Measurements from ENCODE around the gene MACROD2. TPM values are rescaled to one million over a fixed set of nuclear protein-coding genes. Genes with fewer than 3 reads are reported as not detected.

The MACROD2 gene
- polyA plus RNA-seq, 1 donor from 2014 or later, result 23.2 TPM

GRCh38 chr20:15836634-15837033 is 1841.3 kb downstream of the MACROD2 start:
- H3K4me3 ChIP-seq (ENCODE audit: low read length), result no peak overlapping the region
- no peaks in the 10 kb centered on the region for H3K36me3 ChIP-seq (ENCODE audit: insufficient read depth, low read length)
- H3K9me2 ChIP-seq (ENCODE audit: insufficient read depth, low read length), result no peaks in the 10 kb centered on the region
- H3K27me3 ChIP-seq (ENCODE audit: insufficient read depth, low read depth, low read length), result no peaks in the 10 kb centered on the region
- H3K9me3 ChIP-seq (ENCODE audit: low read length), result no peaks in the 10 kb centered on the region
- no peaks in the 10 kb centered on the region for H4K20me1 ChIP-seq (ENCODE audit: insufficient read depth)
- H3K4me2 ChIP-seq (ENCODE audit: low read length), result no peak overlapping the region
- no peak overlapping the region for H2AFZ ChIP-seq (ENCODE audit: low read depth, low read length)
- H3K27ac ChIP-seq (ENCODE audit: low read length), result no peak overlapping the region
- no peaks in the 10 kb centered on the region for H3K79me2 ChIP-seq (replicated peaks; ENCODE audit: insufficient read depth, low read length)
- H3F3A ChIP-seq (ENCODE audit: insufficient read depth, low read length, poor library complexity, severe bottlenecking), result no peaks in the 10 kb centered on the region
- H3K9ac ChIP-seq (ENCODE audit: low read length), result no peak overlapping the region
- TF ChIP-seq SMC3 (conservative IDR thresholded peaks at IDR 0.05; ENCODE audit: poor library complexity) (no peak), MXI1 (conservative IDR thresholded peaks at IDR 0.05; ENCODE audit: poor library complexity, severe bottlenecking) (no peak), EZH2 (IDR thresholded peaks at IDR 0.05; ENCODE audit: borderline replicate concordance, insufficient read depth, low read length, poor library complexity, severe bottlenecking) (no peak), RAD21 (conservative IDR thresholded peaks at IDR 0.05) (no peak), POLR2AphosphoS5 (IDR thresholded peaks at IDR 0.05) (no peak), EP300 (conservative IDR thresholded peaks at IDR 0.05; ENCODE audit: poor library complexity, severe bottlenecking) (no peak), TAF1 (IDR thresholded peaks at IDR 0.05; ENCODE audit: low read depth) (no peak)
- TF ChIP-seq, protein P1, sequence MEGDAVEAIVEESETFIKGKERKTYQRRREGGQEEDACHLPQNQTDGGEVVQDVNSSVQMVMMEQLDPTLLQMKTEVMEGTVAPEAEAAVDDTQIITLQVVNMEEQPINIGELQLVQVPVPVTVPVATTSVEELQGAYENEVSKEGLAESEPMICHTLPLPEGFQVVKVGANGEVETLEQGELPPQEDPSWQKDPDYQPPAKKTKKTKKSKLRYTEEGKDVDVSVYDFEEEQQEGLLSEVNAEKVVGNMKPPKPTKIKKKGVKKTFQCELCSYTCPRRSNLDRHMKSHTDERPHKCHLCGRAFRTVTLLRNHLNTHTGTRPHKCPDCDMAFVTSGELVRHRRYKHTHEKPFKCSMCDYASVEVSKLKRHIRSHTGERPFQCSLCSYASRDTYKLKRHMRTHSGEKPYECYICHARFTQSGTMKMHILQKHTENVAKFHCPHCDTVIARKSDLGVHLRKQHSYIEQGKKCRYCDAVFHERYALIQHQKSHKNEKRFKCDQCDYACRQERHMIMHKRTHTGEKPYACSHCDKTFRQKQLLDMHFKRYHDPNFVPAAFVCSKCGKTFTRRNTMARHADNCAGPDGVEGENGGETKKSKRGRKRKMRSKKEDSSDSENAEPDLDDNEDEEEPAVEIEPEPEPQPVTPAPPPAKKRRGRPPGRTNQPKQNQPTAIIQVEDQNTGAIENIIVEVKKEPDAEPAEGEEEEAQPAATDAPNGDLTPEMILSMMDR (IDR thresholded peaks at IDR 0.05; ENCODE audit: poor library complexity, severe bottlenecking), result no peak
- TF ChIP-seq, protein P2, sequence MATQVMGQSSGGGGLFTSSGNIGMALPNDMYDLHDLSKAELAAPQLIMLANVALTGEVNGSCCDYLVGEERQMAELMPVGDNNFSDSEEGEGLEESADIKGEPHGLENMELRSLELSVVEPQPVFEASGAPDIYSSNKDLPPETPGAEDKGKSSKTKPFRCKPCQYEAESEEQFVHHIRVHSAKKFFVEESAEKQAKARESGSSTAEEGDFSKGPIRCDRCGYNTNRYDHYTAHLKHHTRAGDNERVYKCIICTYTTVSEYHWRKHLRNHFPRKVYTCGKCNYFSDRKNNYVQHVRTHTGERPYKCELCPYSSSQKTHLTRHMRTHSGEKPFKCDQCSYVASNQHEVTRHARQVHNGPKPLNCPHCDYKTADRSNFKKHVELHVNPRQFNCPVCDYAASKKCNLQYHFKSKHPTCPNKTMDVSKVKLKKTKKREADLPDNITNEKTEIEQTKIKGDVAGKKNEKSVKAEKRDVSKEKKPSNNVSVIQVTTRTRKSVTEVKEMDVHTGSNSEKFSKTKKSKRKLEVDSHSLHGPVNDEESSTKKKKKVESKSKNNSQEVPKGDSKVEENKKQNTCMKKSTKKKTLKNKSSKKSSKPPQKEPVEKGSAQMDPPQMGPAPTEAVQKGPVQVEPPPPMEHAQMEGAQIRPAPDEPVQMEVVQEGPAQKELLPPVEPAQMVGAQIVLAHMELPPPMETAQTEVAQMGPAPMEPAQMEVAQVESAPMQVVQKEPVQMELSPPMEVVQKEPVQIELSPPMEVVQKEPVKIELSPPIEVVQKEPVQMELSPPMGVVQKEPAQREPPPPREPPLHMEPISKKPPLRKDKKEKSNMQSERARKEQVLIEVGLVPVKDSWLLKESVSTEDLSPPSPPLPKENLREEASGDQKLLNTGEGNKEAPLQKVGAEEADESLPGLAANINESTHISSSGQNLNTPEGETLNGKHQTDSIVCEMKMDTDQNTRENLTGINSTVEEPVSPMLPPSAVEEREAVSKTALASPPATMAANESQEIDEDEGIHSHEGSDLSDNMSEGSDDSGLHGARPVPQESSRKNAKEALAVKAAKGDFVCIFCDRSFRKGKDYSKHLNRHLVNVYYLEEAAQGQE (IDR thresholded peaks at IDR 0.05; ENCODE audit: borderline replicate concordance), result no peak

- no peak overlapping the region for H2AFZ ChIP-seq (ENCODE audit: low read depth, low read length)
- no peak overlapping the region for H3K4me3 ChIP-seq (ENCODE audit: low read length)
- H3K9ac ChIP-seq (ENCODE audit: low read length), result no peak overlapping the region
- no peaks in the 10 kb centered on the region for H3K79me2 ChIP-seq (replicated peaks; ENCODE audit: insufficient read depth, low read length)
- no peaks in the 10 kb centered on the region for H4K20me1 ChIP-seq (ENCODE audit: insufficient read depth)
- no peaks in the 10 kb centered on the region for H3K36me3 ChIP-seq (ENCODE audit: insufficient read depth, low read length)
- no peak overlapping the region for H3K27ac ChIP-seq (ENCODE audit: low read length)
- no peaks in the 10 kb centered on the region for H3K9me3 ChIP-seq (ENCODE audit: low read length)
- no peaks in the 10 kb centered on the region for H3K9me2 ChIP-seq (ENCODE audit: insufficient read depth, low read length)
- TF ChIP-seq, protein P2 (IDR thresholded peaks at IDR 0.05; ENCODE audit: borderline replicate concordance), result no peak
- no peak for TF ChIP-seq TAF1 (IDR thresholded peaks at IDR 0.05; ENCODE audit: low read depth)
- no peak for TF ChIP-seq EZH2 (IDR thresholded peaks at IDR 0.05; ENCODE audit: borderline replicate concordance, insufficient read depth, low read length, poor library complexity, severe bottlenecking)
- no peak overlapping the region for H3K4me2 ChIP-seq (ENCODE audit: low read length)
- H3K27me3 ChIP-seq (ENCODE audit: insufficient read depth, low read depth, low read length), result no peaks in the 10 kb centered on the region
- no peaks in the 10 kb centered on the region for H3F3A ChIP-seq (ENCODE audit: insufficient read depth, low read length, poor library complexity, severe bottlenecking)
These were observed 1842.2 kb downstream of the MACROD2 start for GRCh38 chr20:15837563-15837962.
